Duodenal mucosa (tissue), 2 donors: ENCODE data around the gene DYNC1H1.

ENCODE experiments used
- H3K27ac ChIP-seq: one replicate; pipeline ENCODE4 v1.7.0; 2013; ENCODE audit warnings: low read depth, low read length
- H3K27me3 ChIP-seq, 2 donors: one replicate each; pipeline ENCODE4 v1.7.0; 2013; ENCODE audit warnings: low read length in 2 of 2, control low read depth in 1 of 2; ENCODE audit not compliant: insufficient read depth in 2 of 2, control insufficient read depth in 1 of 2
- H3K36me3 ChIP-seq, 2 donors: one replicate each; pipeline ENCODE4 v1.7.0; 2013; ENCODE audit warnings: low read length in 2 of 2, control low read depth in 1 of 2; ENCODE audit not compliant: insufficient read depth in 2 of 2, control insufficient read depth in 1 of 2
- H3K4me1 ChIP-seq, 2 donors: one replicate each; pipeline ENCODE4 v1.7.0; 2013; ENCODE audit warnings: low read length in 2 of 2, control low read depth in 1 of 2; ENCODE audit not compliant: insufficient read depth in 2 of 2, control insufficient read depth in 1 of 2
- H3K4me3 ChIP-seq, 2 donors: one replicate each; pipeline ENCODE4 v1.7.0; 2013; ENCODE audit warnings: low read length in 2 of 2, low read depth in 1 of 2
- H3K9ac ChIP-seq, 2 donors: one replicate each; pipeline ENCODE4 v1.7.0; 2013; ENCODE audit warnings: low read length in 2 of 2, low read depth in 1 of 2
- H3K9me3 ChIP-seq, 2 donors: one replicate each; pipeline ENCODE4 v1.7.0; 2013; ENCODE audit warnings: low read length in 2 of 2, control low read depth in 1 of 2; ENCODE audit not compliant: control insufficient read depth in 1 of 2

DYNC1H1 gene

DNA sequence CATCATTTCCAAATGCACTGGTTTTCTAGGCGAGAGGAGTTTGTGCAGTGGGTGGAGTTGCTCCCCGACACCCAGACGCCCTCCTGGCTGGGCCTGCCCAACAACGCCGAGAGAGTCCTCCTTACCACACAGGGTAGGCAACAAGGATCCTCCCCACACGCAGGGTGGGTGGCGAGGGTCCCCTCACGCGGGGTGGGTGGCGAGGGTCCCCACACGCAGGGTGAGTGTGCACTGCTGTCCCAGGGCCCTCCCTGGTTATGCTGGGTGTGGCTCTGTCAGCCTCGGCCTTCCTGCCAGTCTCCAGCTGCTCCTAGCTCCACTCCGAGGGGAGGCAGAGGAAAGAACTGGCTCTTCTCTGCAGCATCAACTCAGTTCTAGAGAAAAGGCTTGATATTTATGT is 80.2 kb downstream of the DYNC1H1 start:
- Histone ChIP-seq H3K27ac (no peak overlapping the region), H3K4me3 (no peak overlapping the region), H3K27me3 (no peaks in the 10 kb centered on the region), H3K9ac (no peak overlapping the region), H3K4me1 (no peaks in the 10 kb centered on the region), H3K9me3 (no peaks in the 10 kb centered on the region), H3K36me3 (peaks cover 64 to 81% of the 10 kb centered on the region in 2 donors)

DNA sequence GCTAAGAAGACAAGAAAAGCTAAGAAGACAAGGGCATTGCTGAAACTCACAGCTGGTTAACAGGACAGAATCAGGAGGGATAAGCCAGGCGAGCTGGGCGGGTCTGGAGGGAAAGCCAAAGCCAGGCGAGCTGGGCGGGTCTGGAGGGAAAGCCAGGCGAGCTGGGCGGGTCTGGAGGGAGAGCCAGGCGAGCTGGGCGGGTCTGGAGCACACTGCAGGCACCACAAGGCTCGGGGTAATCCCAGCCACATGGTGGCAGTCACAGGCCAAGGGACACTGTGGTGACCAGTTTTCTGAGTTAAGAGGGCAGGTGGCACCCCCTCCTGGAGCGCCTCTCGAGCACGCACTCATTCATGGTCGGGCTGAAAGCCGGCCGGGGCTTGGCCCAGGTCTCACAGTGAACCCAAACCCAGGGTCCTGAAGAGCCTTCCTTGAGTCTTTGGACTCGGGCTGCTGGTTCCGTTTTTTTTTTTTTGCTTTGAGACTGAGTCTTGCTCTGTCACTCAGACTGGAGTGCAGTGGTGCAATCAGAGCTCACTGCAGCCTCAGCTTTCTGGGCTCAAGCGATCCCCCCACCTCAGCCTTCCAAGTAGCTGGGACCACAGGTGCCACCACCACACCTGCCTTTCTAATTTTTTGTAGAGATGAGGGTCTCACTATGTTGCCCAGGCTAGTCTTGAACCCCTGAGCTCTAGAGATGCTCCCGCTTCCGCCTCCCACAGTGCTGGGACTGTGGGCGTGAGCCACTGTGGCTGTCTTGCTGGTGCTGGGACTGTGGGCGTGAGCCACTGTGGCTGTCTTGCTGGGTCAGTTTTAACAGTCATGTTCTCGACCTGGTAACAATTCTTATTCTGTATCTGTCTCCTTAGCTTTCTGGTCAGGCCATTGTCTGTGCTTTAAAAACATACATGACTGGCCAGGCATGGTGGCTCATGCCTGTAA is 82.2 kb downstream of the DYNC1H1 start:
- no peaks in the 10 kb centered on the region for H3K9me3 ChIP-seq
- H3K9ac ChIP-seq: no peak overlapping the region
- H3K4me3 ChIP-seq: no peak overlapping the region
- no peak overlapping the region for H3K27ac ChIP-seq
- H3K4me1 ChIP-seq: no peaks in the 10 kb centered on the region
- H3K36me3 ChIP-seq: peaks cover 61 to 78% of the 10 kb centered on the region in 2 donors
- no peaks in the 10 kb centered on the region for H3K27me3 ChIP-seq

DNA sequence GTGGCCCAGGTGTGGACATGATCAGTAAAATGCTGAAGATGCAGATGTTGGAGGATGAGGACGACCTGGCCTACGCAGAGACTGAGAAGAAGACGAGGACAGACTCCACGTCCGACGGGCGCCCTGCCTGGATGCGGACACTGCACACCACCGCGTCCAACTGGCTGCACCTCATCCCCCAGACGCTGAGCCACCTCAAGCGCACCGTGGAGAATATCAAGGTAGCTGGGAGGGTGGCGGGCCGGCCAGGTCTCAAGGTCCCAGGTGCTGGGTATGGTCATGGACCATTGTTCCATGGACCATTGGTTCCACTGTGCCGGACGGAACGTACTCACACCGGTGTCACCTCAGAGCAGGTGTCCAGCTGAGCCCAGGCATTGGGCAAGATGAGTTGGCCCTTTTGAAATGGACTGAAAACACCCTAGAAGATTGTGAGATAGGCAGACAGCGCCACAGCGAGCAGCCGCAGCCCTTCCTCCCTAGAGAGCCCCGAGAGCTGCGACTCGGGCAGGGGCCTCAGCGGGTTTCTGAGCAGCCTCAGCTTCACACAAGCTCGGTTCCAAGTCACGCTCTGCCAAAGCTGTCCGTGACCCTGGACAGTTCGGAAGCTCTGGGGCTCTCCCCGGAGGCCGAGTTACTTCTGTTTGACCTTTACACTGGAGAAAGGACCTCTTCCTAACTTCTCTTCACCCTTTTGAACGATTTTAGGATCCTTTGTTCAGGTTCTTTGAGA is 83.6 kb downstream of the DYNC1H1 start:
- H3K9me3 ChIP-seq: no peaks in the 10 kb centered on the region
- H3K27me3 ChIP-seq: no peaks in the 10 kb centered on the region
- H3K9ac ChIP-seq: no peak overlapping the region
- no peak overlapping the region for H3K4me3 ChIP-seq
- H3K4me1 ChIP-seq: no peaks in the 10 kb centered on the region
- H3K36me3 ChIP-seq: peaks cover 54 to 78% of the 10 kb centered on the region in 2 donors
- no peak overlapping the region for H3K27ac ChIP-seq

DNA sequence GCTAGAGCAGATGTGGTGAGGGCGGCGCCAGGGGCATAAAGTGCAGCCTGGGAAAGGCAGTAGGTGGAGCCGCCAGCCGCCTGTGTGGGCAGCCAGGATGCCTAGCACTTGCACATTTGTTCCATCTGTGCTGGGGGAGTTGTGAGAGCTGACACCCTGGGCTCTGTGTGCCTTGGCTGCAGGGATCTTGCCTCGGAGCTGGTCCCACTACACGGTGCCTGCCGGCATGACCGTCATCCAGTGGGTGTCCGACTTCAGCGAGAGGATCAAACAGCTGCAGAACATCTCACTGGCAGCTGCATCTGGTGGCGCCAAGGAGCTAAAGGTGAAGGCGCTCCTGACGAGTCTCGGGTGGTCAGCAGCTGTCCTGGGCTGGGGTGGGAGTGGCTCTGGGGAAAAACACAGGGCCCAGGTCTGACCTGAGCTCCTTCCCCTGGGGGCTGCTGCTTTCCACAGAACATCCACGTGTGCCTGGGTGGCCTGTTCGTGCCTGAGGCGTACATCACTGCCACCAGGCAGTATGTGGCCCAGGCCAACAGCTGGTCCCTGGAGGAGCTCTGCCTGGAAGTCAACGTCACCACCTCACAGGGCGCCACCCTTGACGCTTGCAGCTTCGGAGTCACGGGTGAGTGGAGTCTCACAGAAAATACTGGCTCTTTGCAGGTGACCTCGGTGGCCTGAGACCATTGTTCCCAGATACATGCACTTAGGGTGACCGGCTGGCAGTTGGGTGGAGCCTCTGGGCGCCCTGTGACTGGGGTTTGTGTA is 85.1 kb downstream of the DYNC1H1 start:
- H3K9ac ChIP-seq: no peak overlapping the region
- peaks cover 43 to 64% of the 10 kb centered on the region in 2 donors for H3K36me3 ChIP-seq
- H3K4me1 ChIP-seq: no peaks in the 10 kb centered on the region
- no peaks in the 10 kb centered on the region for H3K9me3 ChIP-seq
- no peaks in the 10 kb centered on the region for H3K27me3 ChIP-seq
- H3K27ac ChIP-seq: no peak overlapping the region
- no peak overlapping the region for H3K4me3 ChIP-seq

GRCh38 chr14:102050026-102050405 is 85.6 kb downstream of the DYNC1H1 start:
- no peaks in the 10 kb centered on the region for H3K9me3 ChIP-seq
- no peak overlapping the region for H3K4me3 ChIP-seq
- H3K27ac ChIP-seq: no peak overlapping the region
- no peak overlapping the region for H3K9ac ChIP-seq
- no peaks in the 10 kb centered on the region for H3K4me1 ChIP-seq
- peaks cover 39 to 58% of the 10 kb centered on the region in 2 donors for H3K36me3 ChIP-seq
- H3K27me3 ChIP-seq: no peaks in the 10 kb centered on the region

GRCh38 chr14:102050625-102051024 is 86.3 kb downstream of the DYNC1H1 start:
- Histone ChIP-seq H3K4me1 (no peaks in the 10 kb centered on the region), H3K9ac (no peak overlapping the region), H3K9me3 (no peaks in the 10 kb centered on the region), H3K36me3 (peaks cover 39 to 58% of the 10 kb centered on the region in 2 donors), H3K27ac (no peak overlapping the region), H3K4me3 (no peak overlapping the region), H3K27me3 (no peaks in the 10 kb centered on the region)

GRCh38 chr14:102052522-102052921 is 88.1 kb downstream of the DYNC1H1 start:
- peaks cover 39 to 51% of the 10 kb centered on the region in 2 donors for H3K36me3 ChIP-seq
- H3K27me3 ChIP-seq: no peaks in the 10 kb centered on the region
- H3K9me3 ChIP-seq: no peaks in the 10 kb centered on the region
- no peak overlapping the region for H3K4me3 ChIP-seq
- no peak overlapping the region for H3K27ac ChIP-seq
- peaks cover 0 to 6% of the 10 kb centered on the region in 2 donors for H3K4me1 ChIP-seq
- no peak overlapping the region for H3K9ac ChIP-seq

GRCh38 chr14:102055181-102055901 is 91.0 kb downstream of the DYNC1H1 start:
- no peaks in the 10 kb centered on the region for H3K27me3 ChIP-seq
- no peak overlapping the region for H3K27ac ChIP-seq
- no peaks in the 10 kb centered on the region for H3K9me3 ChIP-seq
- H3K9ac ChIP-seq: no peak overlapping the region
- peaks cover 11 to 23% of the 10 kb centered on the region in 2 donors for H3K36me3 ChIP-seq
- H3K4me3 ChIP-seq: no peak overlapping the region
- H3K4me1 ChIP-seq: peaks cover 0 to 6% of the 10 kb centered on the region in 2 donors

GRCh38 chr14:102056694-102057442 is 92.5 kb downstream of the DYNC1H1 start:
- peak overlapping the region in 1 of 2 donors; percentile 32 for H3K4me3 ChIP-seq
- H3K9me3 ChIP-seq: no peaks in the 10 kb centered on the region
- peaks cover 0 to 6% of the 10 kb centered on the region in 2 donors for H3K4me1 ChIP-seq
- H3K36me3 ChIP-seq: peaks cover 5 to 10% of the 10 kb centered on the region in 2 donors
- H3K27ac ChIP-seq: no peak overlapping the region
- H3K9ac ChIP-seq: no peak overlapping the region
- H3K27me3 ChIP-seq: no peaks in the 10 kb centered on the region
